Kidney epithelial cell (primary cell): ENCODE data around the gene GNA14. TPM values are rescaled to one million over a fixed set of nuclear protein-coding genes. Genes with fewer than 3 reads are reported as not detected.
A peak's percentile ranks its signal among the peaks of the same experiment; 100 is the strongest.
"Not testable (repeated sequence)": the region's sequence is repeated elsewhere in the genome, so short reads cannot be mapped to it uniquely, and the experiment has no call there.

Source experiments
- DNase-seq: peaks from one replicate; pipeline ENCODE4 v3.0.0-alpha.2; 2010; ENCODE audit warnings: low read depth
- H3K27me3 ChIP-seq: 2 replicates; pipeline ENCODE4 v1.6.0; 2011; ENCODE audit warnings: low read length; ENCODE audit not compliant: control insufficient read depth, insufficient read depth
- H3K36me3 ChIP-seq: 2 replicates; pipeline ENCODE4 v1.5.1; 2011; ENCODE audit warnings: low read length; ENCODE audit not compliant: control insufficient read depth, insufficient read depth
- H3K4me3 ChIP-seq: 2 replicates; pipeline ENCODE4 v1.5.1; 2011; ENCODE audit warnings: low read depth, mild to moderate bottlenecking, control low read depth, low read length
- CTCF ChIP-seq: IDR thresholded peaks from 2 replicates; pipeline ENCODE4 v1.5.1; 2011; ENCODE audit warnings: mild to moderate bottlenecking, moderate library complexity, low read length, control low read depth, inconsistent platforms; ENCODE audit not compliant: insufficient read depth, poor library complexity, severe bottlenecking
- total RNA-seq: library from RNA; depleted of rRNA; stranded (reverse); fragments of >200 nt; gene quantifications from 2 replicates; pipeline ENCODE4 v1.2.3, GENCODE V29; 2015

Gene GNA14
- total RNA-seq: 0.63 and 1.1 TPM in 2 replicates

GRCh38 chr9:77648234-77649108, at the start of gene GNA14:
Gene GNA14 (minus strand): TSS chr9:77648322. CDS start chr9:77647793, 529 bp downstream.
- TF ChIP-seq CTCF: no peak
- peaks cover 28% of the 10 kb centered on the region for H3K27me3 ChIP-seq
- H3K4me3 ChIP-seq: peak within 1 kb of the TSS; percentile 44
- H3K36me3 ChIP-seq: no peaks in the 10 kb centered on the region
- DNase-seq: no peak

GRCh38 chr9:77697238-77697984, 49.3 kb upstream of the GNA14 start:
- no peak for DNase-seq
- Histone ChIP-seq H3K4me3 (no peak overlapping the region), H3K36me3 (no peaks in the 10 kb centered on the region), H3K27me3 (no peaks in the 10 kb centered on the region)
- TF ChIP-seq CTCF: no peak

- not testable (repeated sequence) for H3K27me3 ChIP-seq, H3K36me3 ChIP-seq, DNase-seq, H3K4me3 ChIP-seq
Measured at GRCh38 chr9:77690723-77691122, 42.6 kb upstream of the GNA14 start.

- not testable (repeated sequence) for H3K4me3 ChIP-seq, DNase-seq, H3K27me3 ChIP-seq, H3K36me3 ChIP-seq
Measured at GRCh38 chr9:77690119-77690518, 42.0 kb upstream of the GNA14 start.

GRCh38 chr9:77687737-77688136, 39.6 kb upstream of the GNA14 start:
- not testable (repeated sequence) for H3K27me3 ChIP-seq, H3K36me3 ChIP-seq

GRCh38 chr9:77680581-77680980, 32.5 kb upstream of the GNA14 start:
- no peaks in the 10 kb centered on the region for H3K27me3 ChIP-seq
- no peak overlapping the region for H3K4me3 ChIP-seq
- no peak for DNase-seq
- H3K36me3 ChIP-seq: no peaks in the 10 kb centered on the region
- no peak for TF ChIP-seq CTCF

More at GRCh38 chr9:77687737-77688136, 39.6 kb upstream of the GNA14 start:
- H3K4me3 ChIP-seq, DNase-seq: not testable (repeated sequence)

GRCh38 chr9:77679661-77680368, 31.7 kb upstream of the GNA14 start:
- Histone ChIP-seq H3K4me3 (no peak overlapping the region), H3K27me3 (no peaks in the 10 kb centered on the region), H3K36me3 (no peaks in the 10 kb centered on the region)
- DNase-seq: no peak
- TF ChIP-seq CTCF: no peak
